KMS-11 (cell line): ENCODE measurements around the gene IL17RB.

Source experiments
- H2AFZ ChIP-seq: fragments of 200-600 bp; sonication (generic); 2 replicates; pipeline ENCODE4 v1.6.1; 2016; ENCODE audit warnings: antibody characterized with exemption, mixed run types, low read depth
- H3K27ac ChIP-seq: fragments of 200-600 bp; sonication (generic); 2 replicates; pipeline ENCODE4 v1.6.1; 2016; ENCODE audit warnings: mild to moderate bottlenecking, mixed run types
- H3K27me3 ChIP-seq: fragments of 200-600 bp; sonication (generic); 2 replicates; pipeline ENCODE4 v1.6.1; 2017; ENCODE audit warnings: mild to moderate bottlenecking, low read depth, mixed run types, moderate library complexity; ENCODE audit not compliant: insufficient read depth
- H3K36me3 ChIP-seq: fragments of 200-600 bp; sonication (generic); 2 replicates; pipeline ENCODE4 v1.6.1; 2017; ENCODE audit warnings: mild to moderate bottlenecking, mixed run types; ENCODE audit not compliant: insufficient read depth
- H3K4me1 ChIP-seq: fragments of 200-600 bp; sonication (generic); 2 replicates; pipeline ENCODE4 v1.6.1; 2016; ENCODE audit warnings: mild to moderate bottlenecking, low read depth, mixed run types; ENCODE audit not compliant: poor library complexity, severe bottlenecking
- H3K4me2 ChIP-seq: fragments of 200-600 bp; sonication (generic); 2 replicates; pipeline ENCODE4 v1.7.0; 2016; ENCODE audit warnings: mild to moderate bottlenecking, mixed run types
- H3K4me3 ChIP-seq: fragments of 200-600 bp; sonication (generic); IDR thresholded peaks from 2 replicates; pipeline ENCODE4 v1.6.1; 2017; ENCODE audit warnings: low read depth, low read length, mixed read lengths; ENCODE audit not compliant: insufficient read depth
- H3K79me2 ChIP-seq: fragments of 200-600 bp; sonication (generic); 2 replicates; pipeline ENCODE4 v1.6.1; 2016; ENCODE audit warnings: low read depth, mixed run types; ENCODE audit not compliant: insufficient read depth
- H3K9ac ChIP-seq: fragments of 200-600 bp; sonication (generic); 2 replicates; pipeline ENCODE4 v1.6.1; 2016; ENCODE audit warnings: mild to moderate bottlenecking, mixed run types
- H4K20me1 ChIP-seq: fragments of 200-600 bp; sonication (generic); 2 replicates; pipeline ENCODE4 v1.6.1; 2016; ENCODE audit warnings: mild to moderate bottlenecking, mixed run types; ENCODE audit not compliant: insufficient read depth
- TF ChIP-seq, protein P1 (sequence below): fragments of 200-600 bp; sonication (generic); conservative IDR thresholded peaks from 2 replicates; pipeline ENCODE4 v1.6.1; 2017; ENCODE audit warnings: low read depth, mild to moderate bottlenecking, antibody characterized with exemption, low read length, moderate library complexity, mixed read lengths

The IL17RB gene

DNA sequence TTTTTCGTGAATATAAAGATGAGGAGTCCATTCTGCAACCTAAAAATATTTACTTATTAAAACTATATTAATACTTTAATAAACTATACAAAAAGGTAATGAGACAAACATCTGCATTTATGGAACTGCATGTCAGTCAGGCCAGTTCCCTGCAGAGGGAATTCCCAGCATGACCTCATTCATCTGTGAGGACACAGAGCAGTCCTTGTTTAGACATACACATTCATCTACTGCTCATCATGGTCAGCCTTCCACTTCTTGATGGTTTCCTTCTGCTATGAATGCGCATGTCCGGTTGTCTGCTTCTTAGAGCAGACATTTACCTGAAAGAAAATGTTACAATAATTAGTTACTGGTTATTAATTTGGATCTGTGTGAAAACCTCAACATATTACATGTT is 38.9 kb downstream of the IL17RB start:
- Histone ChIP-seq H3K4me3 (no peak overlapping the region), H3K36me3 (no peaks in the 10 kb centered on the region; the same call in 1 of the 2 replicates), H3K4me1 (peaks cover 61% of the 10 kb centered on the region), H4K20me1 (no peaks in the 10 kb centered on the region), H3K4me2 (no peak overlapping the region), H3K27me3 (no peaks in the 10 kb centered on the region), H3K27ac (no peak overlapping the region), H3K9ac (no peak overlapping the region), H2AFZ (no peak overlapping the region), H3K79me2 (peaks cover 29% of the 10 kb centered on the region)
- TF ChIP-seq, protein P1, sequence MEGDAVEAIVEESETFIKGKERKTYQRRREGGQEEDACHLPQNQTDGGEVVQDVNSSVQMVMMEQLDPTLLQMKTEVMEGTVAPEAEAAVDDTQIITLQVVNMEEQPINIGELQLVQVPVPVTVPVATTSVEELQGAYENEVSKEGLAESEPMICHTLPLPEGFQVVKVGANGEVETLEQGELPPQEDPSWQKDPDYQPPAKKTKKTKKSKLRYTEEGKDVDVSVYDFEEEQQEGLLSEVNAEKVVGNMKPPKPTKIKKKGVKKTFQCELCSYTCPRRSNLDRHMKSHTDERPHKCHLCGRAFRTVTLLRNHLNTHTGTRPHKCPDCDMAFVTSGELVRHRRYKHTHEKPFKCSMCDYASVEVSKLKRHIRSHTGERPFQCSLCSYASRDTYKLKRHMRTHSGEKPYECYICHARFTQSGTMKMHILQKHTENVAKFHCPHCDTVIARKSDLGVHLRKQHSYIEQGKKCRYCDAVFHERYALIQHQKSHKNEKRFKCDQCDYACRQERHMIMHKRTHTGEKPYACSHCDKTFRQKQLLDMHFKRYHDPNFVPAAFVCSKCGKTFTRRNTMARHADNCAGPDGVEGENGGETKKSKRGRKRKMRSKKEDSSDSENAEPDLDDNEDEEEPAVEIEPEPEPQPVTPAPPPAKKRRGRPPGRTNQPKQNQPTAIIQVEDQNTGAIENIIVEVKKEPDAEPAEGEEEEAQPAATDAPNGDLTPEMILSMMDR = no peak

DNA sequence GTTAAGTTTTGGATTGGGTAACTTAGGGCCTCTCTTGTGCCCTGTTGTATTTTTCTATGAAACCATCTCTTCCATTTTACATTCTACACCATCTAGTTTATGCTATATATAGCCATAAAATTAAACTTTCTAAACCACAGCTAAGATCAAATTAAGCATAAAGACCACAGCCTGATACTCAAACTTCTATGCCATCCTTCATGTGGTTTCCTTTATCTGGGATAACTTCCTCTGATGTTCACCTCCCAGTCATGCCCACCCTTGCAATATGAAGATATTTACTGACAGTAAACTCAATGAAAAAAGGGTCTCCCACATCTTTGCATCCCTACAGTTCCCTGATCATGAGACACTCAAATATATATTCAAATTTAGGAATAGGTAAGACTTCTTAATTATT is 41.1 kb downstream of the IL17RB start:
- Histone ChIP-seq H2AFZ (no peak overlapping the region), H3K4me1 (peaks cover 58% of the 10 kb centered on the region), H3K9ac (no peak overlapping the region), H3K4me3 (no peak overlapping the region), H3K36me3 (no peaks in the 10 kb centered on the region; the same call in 1 of the 2 replicates), H4K20me1 (no peaks in the 10 kb centered on the region), H3K27me3 (no peaks in the 10 kb centered on the region), H3K27ac (peak overlapping the region; percentile 60), H3K4me2 (peak overlapping the region; percentile 55), H3K79me2 (peaks cover 42% of the 10 kb centered on the region)
- TF ChIP-seq, protein P1 = no peak

DNA sequence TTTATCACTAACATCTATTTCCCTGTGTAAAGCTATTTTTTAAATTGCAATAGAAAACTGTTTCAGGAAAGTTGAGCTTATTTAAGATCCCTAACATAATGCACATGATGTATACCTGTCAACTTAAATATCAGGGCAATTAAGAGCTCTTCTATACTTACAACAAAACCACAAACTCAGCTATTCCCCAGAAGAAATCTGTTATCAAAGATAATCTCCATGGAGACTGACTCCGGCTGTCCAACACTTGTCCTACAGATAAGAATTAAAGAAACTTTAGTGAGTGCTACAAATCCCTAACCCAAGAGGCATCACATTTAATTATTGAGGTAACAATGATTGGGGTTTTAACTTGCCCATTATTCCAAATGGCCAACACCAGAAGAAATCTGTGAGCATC is 41.9 kb downstream of the IL17RB start:
- no peaks in the 10 kb centered on the region for H4K20me1 ChIP-seq
- peak overlapping the region; percentile 55 for H3K4me2 ChIP-seq
- H3K4me3 ChIP-seq = no peak overlapping the region
- H3K27me3 ChIP-seq = no peaks in the 10 kb centered on the region
- peaks cover 42% of the 10 kb centered on the region for H3K79me2 ChIP-seq
- H3K4me1 ChIP-seq = peaks cover 58% of the 10 kb centered on the region
- no peak overlapping the region for H2AFZ ChIP-seq
- TF ChIP-seq, protein P1 = no peak
- H3K9ac ChIP-seq = no peak overlapping the region
- H3K27ac ChIP-seq = peak overlapping the region; percentile 60; the same call in 1 of the 2 replicates
- no peaks in the 10 kb centered on the region; the same call in 1 of the 2 replicates for H3K36me3 ChIP-seq

DNA sequence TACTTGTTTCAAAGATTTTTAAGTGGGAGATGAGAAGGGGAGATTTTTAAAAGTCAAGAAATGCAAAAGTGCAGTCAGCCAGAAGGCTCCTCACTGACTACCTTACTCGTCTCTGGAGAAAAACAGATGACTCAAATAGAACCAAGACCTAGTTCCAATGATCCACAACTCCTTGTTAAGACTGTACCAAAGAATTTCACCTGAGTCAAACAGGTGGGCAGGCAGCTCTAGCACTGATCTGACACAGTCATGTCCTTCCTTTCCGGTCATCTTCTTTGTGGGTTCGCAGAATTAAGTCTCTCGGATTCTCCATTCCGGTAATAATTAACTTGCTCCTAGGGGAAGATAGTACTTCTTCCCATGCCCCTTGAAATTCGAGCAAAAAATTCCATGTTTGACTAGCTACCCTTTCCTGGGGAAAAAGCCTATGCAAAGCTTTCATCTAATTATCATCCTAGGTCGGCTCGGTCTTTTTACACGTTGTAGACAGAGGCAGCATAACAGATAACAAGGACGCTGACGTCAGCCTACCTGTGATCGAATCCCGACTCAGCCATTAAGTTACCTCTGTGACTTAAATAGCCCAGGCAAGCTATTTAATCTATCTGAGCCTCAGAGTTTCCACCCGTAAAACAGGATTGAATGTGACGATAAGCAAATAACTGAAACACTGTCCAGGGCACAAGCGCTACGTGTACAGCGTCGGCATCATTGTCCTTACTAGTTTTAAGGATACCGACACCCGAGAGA is 44.5 kb downstream of the IL17RB start:
- no peaks in the 10 kb centered on the region for H3K36me3 ChIP-seq
- no peaks in the 10 kb centered on the region for H3K27me3 ChIP-seq
- H3K9ac ChIP-seq = peak overlapping the region; percentile 91
- TF ChIP-seq, protein P1 = no peak
- H3K79me2 ChIP-seq = peaks cover 42% of the 10 kb centered on the region
- H3K4me2 ChIP-seq = peak overlapping the region; percentile 52
- peak overlapping the region; percentile 34; the same call in 1 of the 2 replicates for H2AFZ ChIP-seq
- peak overlapping the region; percentile 82 for H3K27ac ChIP-seq
- H4K20me1 ChIP-seq = no peaks in the 10 kb centered on the region
- H3K4me1 ChIP-seq = peaks cover 47% of the 10 kb centered on the region
- peak overlapping the region; percentile 19 for H3K4me3 ChIP-seq
